IMR-90 (cell line): ENCODE measurements around the gene ZNF341. TPM values are rescaled to one million over a fixed set of nuclear protein-coding genes. Genes with fewer than 3 reads are reported as not detected.

Experiments
- ATAC-seq: fragments of 200-7000 bp; cut with Tn5 transposase; 2 replicates; pipeline ENCODE4 v1.9.1; 2020; ENCODE audit warnings: low read depth, mild to moderate bottlenecking, moderate library complexity
- BruUV-seq: library from RNA; stranded (reverse); fragments of 400-500 nt; replicated peaks from 2 replicates; lab custom pipeline; 2021; lab: Mats Ljungman, UMichigan
- CTCF ChIA-PET: fragments of 300-600 bp; formaldehyde crosslinking; extraction: SDS; loops from one replicate; lab custom pipeline; 2021; ENCODE audit warnings: antibody characterized with exemption; lab: Yijun Ruan, JAX
- POLR2A ChIA-PET: fragments of 300-600 bp; sonication (Branson Sonifier 250); formaldehyde crosslinking; loops from one replicate; lab custom pipeline; 2022; ENCODE audit warnings: antibody characterized with exemption; ENCODE audit not compliant: unreplicated experiment; lab: Charles Lee
- DNase-seq: peaks from one replicate; pipeline ENCODE4 v3.0.0; 2013
- H2AFZ ChIP-seq: replicated peaks from 2 replicates; pipeline ENCODE3; 2013; ENCODE audit warnings: low read length, mild to moderate bottlenecking; ENCODE audit not compliant: poor library complexity
- H2AK5ac ChIP-seq: 2 replicates; pipeline ENCODE4 v1.6.1; 2013; ENCODE audit warnings: low read depth, low read length, inconsistent platforms
- H2AK9ac ChIP-seq: replicated peaks from 2 replicates; pipeline ENCODE3; 2013; ENCODE audit warnings: mild to moderate bottlenecking, low read depth, low read length, moderate library complexity; ENCODE audit not compliant: poor library complexity
- H2BK120ac ChIP-seq: 2 replicates; pipeline ENCODE4 v1.6.1; 2013; ENCODE audit warnings: low read depth, low read length, inconsistent platforms
- H2BK15ac ChIP-seq: 3 replicates; pipeline ENCODE4 v1.6.1; 2013; ENCODE audit warnings: low read depth, low read length, inconsistent platforms
- H2BK20ac ChIP-seq: 2 replicates; pipeline ENCODE4 v1.6.1; 2013; ENCODE audit warnings: low read depth, mild to moderate bottlenecking, inconsistent platforms, low read length, moderate library complexity
- H2BK5ac ChIP-seq: 2 replicates; pipeline ENCODE4 v1.6.1; 2013; ENCODE audit warnings: mild to moderate bottlenecking, low read depth, low read length, inconsistent platforms; ENCODE audit not compliant: poor library complexity, severe bottlenecking
- H3K14ac ChIP-seq: replicated peaks from 2 replicates; pipeline ENCODE4 v1.6.1; 2013; ENCODE audit warnings: low read depth, low read length, inconsistent platforms
- H3K18ac ChIP-seq: 2 replicates; pipeline ENCODE4 v1.6.1; 2013; ENCODE audit warnings: low read depth, low read length, control low read depth
- H3K23ac ChIP-seq: 2 replicates; pipeline ENCODE4 v1.6.1; 2013; ENCODE audit warnings: low read depth, low read length, inconsistent platforms
- H3K27ac ChIP-seq: 2 replicates; pipeline ENCODE4 v1.5.1; 2013; ENCODE audit warnings: mild to moderate bottlenecking, control low read depth, low read length; ENCODE audit not compliant: insufficient read depth
- H3K27me3 ChIP-seq: 2 replicates; pipeline ENCODE4 v1.6.1; 2013; ENCODE audit warnings: low read length; ENCODE audit not compliant: control insufficient read depth, insufficient read depth
- H3K36me3 ChIP-seq: 2 replicates; pipeline ENCODE4 v1.6.1; 2013; ENCODE audit warnings: low read length, mixed read lengths; ENCODE audit not compliant: control insufficient read depth, insufficient read depth
- H3K4ac ChIP-seq: 2 replicates; pipeline ENCODE4 v1.6.1; 2013; ENCODE audit warnings: low read depth, low read length, inconsistent platforms
- H3K4me1 ChIP-seq: 2 replicates; pipeline ENCODE4 v1.6.1; 2013; ENCODE audit warnings: low read length, mixed read lengths; ENCODE audit not compliant: control insufficient read depth, insufficient read depth
- H3K4me2 ChIP-seq: 2 replicates; pipeline ENCODE4 v1.6.1; 2013; ENCODE audit warnings: low read depth, mild to moderate bottlenecking, control low read depth, low read length, moderate library complexity
- H3K4me3 ChIP-seq: 2 replicates; pipeline ENCODE4 v1.5.1; 2013; ENCODE audit warnings: low read depth, mild to moderate bottlenecking, control low read depth, low read length, moderate library complexity; ENCODE audit not compliant: insufficient read depth
- H3K56ac ChIP-seq: 2 replicates; pipeline ENCODE4 v1.6.1; 2013; ENCODE audit warnings: low read length, inconsistent platforms; ENCODE audit not compliant: insufficient read depth; ENCODE audit errors: extremely low read depth
- H3K79me1 ChIP-seq, 2 experiments: 2 replicates each; pipeline ENCODE4 v1.6.1; 2013; ENCODE audit warnings: low read length in 2 of 2, inconsistent platforms in 1 of 2, low read depth in 1 of 2
- H3K9ac ChIP-seq: 2 replicates; pipeline ENCODE4 v1.6.1; 2013; ENCODE audit warnings: low read depth, low read length, control low read depth
- H3K9me1 ChIP-seq: 2 replicates; pipeline ENCODE4 v1.6.1; 2013; ENCODE audit warnings: low read length, inconsistent platforms; ENCODE audit not compliant: insufficient read depth
- H3K9me3 ChIP-seq: 2 replicates; pipeline ENCODE4 v1.6.1; 2013; ENCODE audit warnings: low read length; ENCODE audit not compliant: control insufficient read depth, insufficient read depth
- H4K20me1 ChIP-seq: 2 replicates; pipeline ENCODE4 v1.6.1; 2013; ENCODE audit warnings: low read length, inconsistent platforms; ENCODE audit not compliant: insufficient read depth
- H4K5ac ChIP-seq: 2 replicates; pipeline ENCODE4 v1.6.1; 2013; ENCODE audit warnings: mild to moderate bottlenecking, low read depth, low read length, control low read depth
- H4K8ac ChIP-seq, 2 experiments: 2 replicates each; pipeline ENCODE4 v1.6.1; 2013; ENCODE audit warnings: low read depth in 2 of 2, low read length in 2 of 2, control low read depth in 1 of 2, inconsistent platforms in 1 of 2
- H4K91ac ChIP-seq: 2 replicates; pipeline ENCODE4 v1.6.1; 2013; ENCODE audit warnings: low read depth, low read length, inconsistent platforms; ENCODE audit not compliant: insufficient read depth
- BHLHE40 ChIP-seq: fragments of 150-350 bp; IDR thresholded peaks from 2 replicates; pipeline ENCODE4 v1.6.1; 2016; ENCODE audit warnings: mild to moderate bottlenecking, low read depth, low read length
- CHD1 ChIP-seq: IDR thresholded peaks from 2 replicates; pipeline ENCODE4 v1.6.1; 2012; ENCODE audit warnings: low read depth, low read length, improper control_type of control experiment
- RAD21 ChIP-seq: IDR thresholded peaks from 2 replicates; pipeline ENCODE4 v1.6.1; 2012; ENCODE audit warnings: low read length, improper control_type of control experiment
- RCOR1 ChIP-seq: IDR thresholded peaks from 2 replicates; pipeline ENCODE4 v1.6.1; 2012; ENCODE audit warnings: mild to moderate bottlenecking, low read length, improper control_type of control experiment; ENCODE audit not compliant: insufficient replicate concordance
- WGBS, 2 experiments: methylation state at CpG; one replicate each; pipeline versions ENCODE4 v1.1.5 to v1.1.7; 2013; ENCODE audit warnings: missing lambda C conversion rate in 2 of 2; ENCODE audit not compliant: insufficient read length in 1 of 2; ENCODE audit errors: extremely low coverage in 2 of 2; 5-methylcytosine and 5-hydroxymethylcytosine counted together
- dilution Hi-C: fragments of 300-500 bp; cut with HindIII; formaldehyde crosslinking; loops from one replicate; pipeline ENCODE4 v1.14.3; 2018; ENCODE audit warnings: low sequenced_read_pairs; ENCODE audit not compliant: unreplicated experiment
- in situ Hi-C: fragments of 300-500 bp; cut with MboI; formaldehyde crosslinking; loops from 3 replicates; pipeline ENCODE4 v1.14.3; 2019; ENCODE audit warnings: low sequenced_read_pairs, inconsistent platforms, mixed read lengths
- intact Hi-C: fragments of 100-400 bp; cut with micrococcal nuclease; formaldehyde crosslinking; loops from 2 replicates; pipeline ENCODE4 v1.10.0; 2022
- polyA plus RNA-seq, 3 experiments: library from polyadenylated mRNA; depleted of rRNA; stranded (reverse); fragments of >200 nt; gene quantifications; 2 replicates each; pipeline ENCODE4 v1.2.3, GENCODE V29; 2012; ENCODE audit warnings: low replicate concordance in 1 of 3
- total RNA-seq: library from RNA; depleted of rRNA; stranded (reverse); fragments of >200 nt; gene quantifications from 2 replicates; pipeline ENCODE4 v1.2.3, GENCODE V29; 2012

Gene ZNF341
- total and polyA plus RNA-seq, 2 of the 4 experiments (the other 2 are of a cell fraction) = 1.1 to 3.4 TPM

DNA sequence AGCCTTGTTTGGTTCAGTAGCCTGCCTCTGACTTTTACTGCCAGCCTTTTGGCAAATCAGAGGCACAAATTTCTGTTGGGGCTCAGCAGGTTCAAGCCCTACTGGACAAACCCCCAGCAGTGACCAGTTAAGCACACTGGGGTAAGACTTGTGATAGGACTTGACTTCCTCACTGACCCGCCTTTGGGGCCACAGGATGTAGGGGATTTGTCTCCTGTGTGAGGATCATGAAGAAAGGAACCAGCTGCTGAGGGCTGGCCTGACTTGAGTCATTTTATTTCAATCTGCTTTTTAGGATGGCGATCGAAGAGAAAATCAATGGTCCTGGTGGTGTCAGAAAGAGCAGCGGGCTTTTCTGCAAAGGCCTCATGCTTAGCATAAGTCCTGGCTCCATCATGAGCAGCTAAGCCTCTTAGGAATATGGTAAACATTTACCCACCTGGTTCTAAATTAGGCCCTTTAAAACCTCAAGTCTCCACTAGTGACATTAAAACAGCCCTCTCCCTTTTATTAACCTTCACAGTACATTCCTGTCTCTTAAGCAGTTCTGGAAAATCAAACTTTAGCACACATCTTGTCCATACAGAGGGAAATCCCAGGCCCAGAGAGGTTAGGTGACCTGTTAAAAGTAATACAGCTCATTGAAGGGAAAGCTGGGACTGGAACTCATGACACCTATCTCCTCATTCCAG is 96.0 kb downstream of the ZNF341 start:
- TF ChIP-seq RCOR1 = no peak
- TF ChIP-seq BHLHE40 = no peak
- TF ChIP-seq CHD1 = no peak
- no peak for TF ChIP-seq RAD21
- Histone ChIP-seq H3K4me2 (no peak overlapping the region), H2AK9ac (no peak overlapping the region), H2BK15ac (no peak overlapping the region), H2AK5ac (no peak overlapping the region), H2BK120ac (no peak overlapping the region), H4K91ac (no peak overlapping the region), H3K14ac (no peak overlapping the region), H3K9me1 (peaks cover 55% of the 10 kb centered on the region), H3K18ac (no peak overlapping the region), H3K27me3 (no peaks in the 10 kb centered on the region), H3K4ac (no peak overlapping the region), H3K36me3 (peaks cover 3% of the 10 kb centered on the region; the same call in 1 of the 2 replicates), H4K20me1 (peaks cover 97% of the 10 kb centered on the region), H3K9me3 (no peaks in the 10 kb centered on the region), H3K79me1 (peaks cover 61 to 95% of the 10 kb centered on the region in 2 experiments), H4K5ac (no peak overlapping the region), H3K23ac (no peak overlapping the region), H2AFZ (no peak overlapping the region), H3K27ac (no peak overlapping the region), H3K4me3 (no peak overlapping the region), H3K9ac (no peak overlapping the region), H3K56ac (no peak overlapping the region), H4K8ac (no peak overlapping the region), H2BK20ac (no peak overlapping the region), H2BK5ac (no peak overlapping the region), H3K4me1 (peaks cover 30% of the 10 kb centered on the region)
- 0 out of 2 replicates have a peak, but pooled peaks have one; percentile 21 for ATAC-seq
- BruUV-seq = no TSS peak
- intact Hi-C loops = no loop called here
- dilution Hi-C loops = no loop called here
- in situ Hi-C loops = no loop called here
- POLR2A ChIA-PET = no interaction called here
- peak; percentile 34 for DNase-seq
- WGBS, 2 experiments = 80% methylated on average over 1 of the region's 4 CpGs; no CpG with 5 or more reads in 1 of the 2 experiments
- CTCF ChIA-PET = no interaction called here
